Ascending aorta (tissue), 2 donors: ENCODE measurements around the gene AXIN1. TPM values are rescaled to one million over a fixed set of nuclear protein-coding genes. Genes with fewer than 3 reads are reported as not detected.
A peak's percentile ranks its signal among the peaks of the same experiment; 100 is the strongest.

Experiments used
- DNase-seq, 2 donors: peaks; one replicate each; pipeline ENCODE4 v3.0.0-alpha.2; 2019; ENCODE audit warnings: low spot score in 2 of 2
- H3K27ac ChIP-seq, 2 donors: fragments of 200-600 bp; sonication (generic); one replicate each; pipeline ENCODE4 v1.5.1; 2016 to 2017; ENCODE audit warnings: mild to moderate bottlenecking in 1 of 2
- H3K27me3 ChIP-seq: fragments of 200-600 bp; sonication (generic); one replicate; pipeline ENCODE4 v1.5.1; 2017
- H3K36me3 ChIP-seq, 2 donors: fragments of 200-600 bp; sonication (generic); one replicate each; pipeline ENCODE4 v1.5.1; 2016
- H3K4me1 ChIP-seq, 2 donors: fragments of 200-600 bp; sonication (generic); one replicate each; pipeline ENCODE4 v1.5.1; 2016 to 2017; ENCODE audit warnings: mild to moderate bottlenecking in 1 of 2
- H3K4me3 ChIP-seq, 2 donors: fragments of 200-600 bp; sonication (generic); one replicate each; pipeline ENCODE4 v1.5.1; 2016 to 2017; ENCODE audit warnings: mild to moderate bottlenecking in 1 of 2
- H3K9me3 ChIP-seq, 2 donors: fragments of 200-600 bp; sonication (generic); one replicate each; pipeline ENCODE4 v1.5.1; 2016
- intact Hi-C: fragments of 100-400 bp; cut with DNase I; formaldehyde crosslinking; loops from one replicate; pipeline ENCODE4 v1.15.1; 2023
- total RNA-seq: library from RNA; depleted of rRNA; stranded (reverse); fragments of >200 nt; gene quantifications from one replicate; pipeline ENCODE4 v1.1.0, GENCODE V29; 2016
- TF ChIP-seq, protein P1 (sequence below), 3 experiments: fragments of 200-600 bp in 2 of 3; fragments of 450-650 bp in 1 of 3; sonication (generic) in 2 of 3; IDR thresholded peaks; one replicate each; pipeline ENCODE4 v1.5.1; 2016 to 2019; ENCODE audit warnings: antibody characterized with exemption in 3 of 3, mild to moderate bottlenecking in 1 of 3, moderate library complexity in 1 of 3

AXIN1 gene
- total RNA-seq, 1 donor from 2014 or later = 27.6 TPM

DNA sequence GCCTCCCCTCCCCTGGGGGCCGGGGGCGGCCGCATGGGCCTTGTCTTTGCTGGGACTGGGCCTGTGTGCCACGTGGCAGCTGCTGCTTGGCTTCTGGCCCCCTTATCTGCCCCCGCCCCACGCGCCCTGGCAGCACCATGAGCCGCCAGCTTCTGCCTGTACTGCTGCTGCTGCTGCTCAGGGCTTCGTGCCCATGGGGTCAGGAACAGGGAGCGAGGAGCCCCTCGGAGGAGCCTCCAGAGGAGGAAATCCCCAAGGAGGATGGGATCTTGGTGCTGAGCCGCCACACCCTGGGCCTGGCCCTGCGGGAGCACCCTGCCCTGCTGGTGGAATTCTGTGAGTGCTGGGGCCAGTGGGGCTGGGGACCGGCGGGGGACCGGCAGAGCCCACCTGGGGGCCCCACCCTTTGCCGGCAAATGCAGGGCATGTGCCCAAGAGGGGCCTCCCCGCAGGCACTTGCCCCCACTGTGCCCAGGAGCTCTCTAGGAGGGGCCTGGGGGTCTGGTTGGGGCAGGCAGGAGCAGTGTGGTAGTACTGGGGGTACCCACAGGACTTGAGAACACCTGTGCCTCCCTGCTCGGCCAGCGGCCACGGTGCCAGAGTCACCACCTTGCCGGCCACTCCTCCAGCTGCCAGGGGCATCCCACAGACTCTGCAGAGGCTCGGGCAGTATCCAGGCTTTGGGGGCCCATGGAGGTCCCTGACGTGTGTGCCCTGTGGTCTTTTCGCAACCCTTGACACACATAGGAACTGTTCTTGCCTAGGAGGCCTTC, 69.3 kb downstream of the AXIN1 start, which contains the start of gene PDIA2:
TSS of gene PDIA2 (plus strand) at position 132 of the 773 bp plus-strand sequence. CDS start at position 138, 6 bp downstream.
- intact Hi-C loops = no loop called here
- Histone ChIP-seq H3K36me3 (peaks cover 18 to 19% of the 10 kb centered on the region in 2 donors), H3K9me3 (no peaks in the 10 kb centered on the region), H3K27ac (no peak within 1 kb of the TSS), H3K27me3 (peaks cover 11% of the 10 kb centered on the region), H3K4me3 (no peak within 1 kb of the TSS), H3K4me1 (peaks cover 4 to 5% of the 10 kb centered on the region in 2 donors)
- TF ChIP-seq, protein P1, sequence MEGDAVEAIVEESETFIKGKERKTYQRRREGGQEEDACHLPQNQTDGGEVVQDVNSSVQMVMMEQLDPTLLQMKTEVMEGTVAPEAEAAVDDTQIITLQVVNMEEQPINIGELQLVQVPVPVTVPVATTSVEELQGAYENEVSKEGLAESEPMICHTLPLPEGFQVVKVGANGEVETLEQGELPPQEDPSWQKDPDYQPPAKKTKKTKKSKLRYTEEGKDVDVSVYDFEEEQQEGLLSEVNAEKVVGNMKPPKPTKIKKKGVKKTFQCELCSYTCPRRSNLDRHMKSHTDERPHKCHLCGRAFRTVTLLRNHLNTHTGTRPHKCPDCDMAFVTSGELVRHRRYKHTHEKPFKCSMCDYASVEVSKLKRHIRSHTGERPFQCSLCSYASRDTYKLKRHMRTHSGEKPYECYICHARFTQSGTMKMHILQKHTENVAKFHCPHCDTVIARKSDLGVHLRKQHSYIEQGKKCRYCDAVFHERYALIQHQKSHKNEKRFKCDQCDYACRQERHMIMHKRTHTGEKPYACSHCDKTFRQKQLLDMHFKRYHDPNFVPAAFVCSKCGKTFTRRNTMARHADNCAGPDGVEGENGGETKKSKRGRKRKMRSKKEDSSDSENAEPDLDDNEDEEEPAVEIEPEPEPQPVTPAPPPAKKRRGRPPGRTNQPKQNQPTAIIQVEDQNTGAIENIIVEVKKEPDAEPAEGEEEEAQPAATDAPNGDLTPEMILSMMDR (IDR thresholded peaks at IDR 0.05) = no peak
- DNase-seq = no peak

DNA sequence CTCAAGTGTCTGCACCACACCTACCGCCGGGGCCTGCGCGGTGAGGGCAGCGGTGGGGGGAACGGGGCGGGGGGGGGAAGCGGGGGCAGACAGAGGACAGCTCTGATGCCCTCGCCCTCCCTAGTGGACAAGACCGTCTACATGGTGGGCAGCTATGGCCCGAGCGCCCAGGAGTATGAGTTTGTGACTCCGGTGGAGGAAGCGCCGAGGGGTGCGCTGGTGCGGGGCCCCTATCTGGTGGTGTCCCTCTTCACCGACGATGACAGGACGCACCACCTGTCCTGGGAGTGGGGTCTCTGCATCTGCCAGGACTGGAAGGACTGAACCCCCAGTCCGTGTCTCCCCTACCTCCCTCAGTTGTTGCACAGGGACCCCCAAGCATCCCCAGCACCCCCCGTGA, 70.0 kb downstream of the AXIN1 start:
- Histone ChIP-seq H3K27me3 (peaks cover 11% of the 10 kb centered on the region), H3K9me3 (no peaks in the 10 kb centered on the region), H3K36me3 (peaks cover 11 to 12% of the 10 kb centered on the region in 2 donors), H3K4me1 (peaks cover 4 to 5% of the 10 kb centered on the region in 2 donors), H3K27ac (no peak overlapping the region), H3K4me3 (no peak overlapping the region)
- DNase-seq = no peak
- intact Hi-C loops = no loop called here
- TF ChIP-seq, protein P1 (IDR thresholded peaks at IDR 0.05) = no peak

DNA sequence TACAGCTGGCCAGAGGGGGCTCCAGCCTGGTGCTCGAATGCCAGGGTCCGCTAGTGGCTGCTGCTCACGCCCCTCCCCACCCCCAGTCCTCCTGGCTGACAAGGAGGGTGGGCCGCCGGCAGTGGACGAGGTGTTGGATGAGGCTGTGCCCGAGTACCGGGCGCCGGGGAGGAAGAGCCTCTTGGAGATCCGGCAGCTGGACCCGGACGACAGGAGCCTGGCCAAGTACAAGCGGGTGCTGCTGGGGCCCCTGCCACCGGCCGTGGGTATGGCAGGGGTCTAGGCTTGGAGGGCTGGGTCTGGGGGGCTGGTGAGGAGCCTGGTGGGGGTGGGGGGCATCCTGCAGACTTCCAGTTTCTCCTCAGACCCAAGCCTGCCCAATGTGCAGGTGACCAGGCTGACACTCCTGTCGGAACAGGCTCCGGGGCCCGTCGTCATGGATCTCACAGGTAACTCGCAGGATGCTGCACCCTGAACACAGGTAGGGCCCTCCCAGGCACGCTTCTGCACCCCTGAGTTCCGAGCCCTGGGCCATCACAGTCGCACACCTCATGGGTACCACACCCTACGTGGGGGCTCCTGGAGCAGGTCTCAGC, 70.8 kb downstream of the AXIN1 start:
- intact Hi-C loops = no loop called here
- H3K9me3 ChIP-seq = no peaks in the 10 kb centered on the region
- peaks cover 11% of the 10 kb centered on the region for H3K27me3 ChIP-seq
- TF ChIP-seq, protein P1 (IDR thresholded peaks at IDR 0.05) = no peak
- no peak overlapping the region for H3K27ac ChIP-seq
- H3K36me3 ChIP-seq = peaks cover 4% of the 10 kb centered on the region in 2 donors
- H3K4me1 ChIP-seq = peaks cover 4 to 5% of the 10 kb centered on the region in 2 donors
- no peak for DNase-seq
- H3K4me3 ChIP-seq = no peak overlapping the region

DNA sequence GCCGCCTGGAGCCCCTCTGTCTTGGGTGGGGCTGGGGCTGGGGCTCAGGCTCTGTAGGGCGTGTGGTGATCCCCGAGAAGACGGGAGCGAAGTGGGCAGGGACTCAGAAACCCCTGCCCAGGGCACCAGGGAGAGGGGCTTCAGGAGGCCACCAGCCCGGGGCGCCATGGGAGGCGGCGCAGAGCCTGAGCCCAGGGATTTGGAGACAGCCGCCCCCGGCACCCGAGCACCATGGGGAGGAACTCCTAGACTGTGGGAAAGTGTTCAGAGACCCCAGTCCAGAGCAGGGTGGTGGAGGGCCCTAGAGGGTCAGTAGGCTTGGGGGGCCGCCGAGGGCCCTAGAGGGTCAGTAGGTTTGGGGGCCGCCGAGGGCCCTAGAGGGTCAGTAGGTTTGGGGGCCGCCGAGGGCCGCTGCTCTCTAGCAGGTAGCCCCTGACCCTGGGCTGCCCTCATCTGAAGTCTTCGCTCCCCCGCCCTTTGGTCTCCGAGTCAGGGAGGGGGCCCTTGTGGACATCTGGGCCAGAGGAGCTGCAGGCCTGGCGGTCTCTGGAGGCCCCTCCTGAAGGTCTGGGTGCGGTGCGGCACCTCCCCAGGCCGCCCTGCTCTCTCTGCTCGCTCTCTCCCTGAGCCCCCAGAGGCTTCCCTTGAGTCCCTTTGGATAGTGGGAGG, 71.4 kb downstream of the AXIN1 start:
- DNase-seq = no peak
- H3K4me3 ChIP-seq = peak overlapping the region; percentile 40 to 61
- intact Hi-C loops = no loop called here
- H3K4me1 ChIP-seq = peaks cover 4 to 5% of the 10 kb centered on the region in 2 donors
- H3K9me3 ChIP-seq = no peaks in the 10 kb centered on the region
- H3K36me3 ChIP-seq = no peaks in the 10 kb centered on the region
- TF ChIP-seq, protein P1 (IDR thresholded peaks at IDR 0.05) = no peak
- no peak overlapping the region for H3K27ac ChIP-seq
- H3K27me3 ChIP-seq = peaks cover 11% of the 10 kb centered on the region

DNA sequence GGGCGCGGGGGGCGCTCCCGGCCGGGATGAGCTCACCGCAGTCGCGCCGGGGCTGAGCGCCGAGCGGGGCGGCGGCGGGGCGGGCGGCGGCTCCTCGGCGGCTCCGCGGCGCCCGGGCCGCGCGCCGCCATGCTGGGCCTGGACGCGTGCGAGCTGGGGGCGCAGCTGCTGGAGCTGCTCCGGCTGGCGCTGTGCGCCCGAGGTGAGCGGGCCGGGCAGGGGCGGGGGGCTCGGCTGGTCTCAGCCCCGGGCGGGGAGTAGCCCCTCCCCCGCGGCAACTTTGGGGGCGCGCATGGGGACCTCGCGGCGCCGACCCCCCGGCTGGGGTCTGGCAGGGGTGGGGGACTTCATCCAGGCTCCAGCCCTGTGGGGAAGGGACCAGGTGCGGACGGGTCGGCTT, 72.0 kb downstream of the AXIN1 start, which contains the start of gene ARHGDIG:
TSS of gene ARHGDIG (plus strand) at position 40 of the 400 bp plus-strand sequence. CDS start at position 130, 90 bp downstream.
- TF ChIP-seq, protein P1 (IDR thresholded peaks at IDR 0.05) = no peak
- no peaks in the 10 kb centered on the region for H3K9me3 ChIP-seq
- no peak for DNase-seq
- no peak within 1 kb of the TSS for H3K27ac ChIP-seq
- intact Hi-C loops = no loop called here
- H3K27me3 ChIP-seq = peaks cover 11% of the 10 kb centered on the region
- peak within 1 kb of the TSS; percentile 40 to 61 for H3K4me3 ChIP-seq
- peaks cover 4 to 5% of the 10 kb centered on the region in 2 donors for H3K4me1 ChIP-seq
- no peaks in the 10 kb centered on the region for H3K36me3 ChIP-seq
